A549 (cell line): Measurements from ENCODE around the gene RAB10. TPM values are rescaled to one million over a fixed set of nuclear protein-coding genes. Genes with fewer than 3 reads are reported as not detected.

ENCODE experiments used
- ATAC-seq, 2 experiments: fragments of 200-7000 bp in 1 of 2; fragments of >200 bp in 1 of 2; cut with Nextera tagmentation in 1 of 2; cut with Tn5 transposase in 1 of 2; 3 replicates each; pipeline versions ENCODE4 v1.8.0 to v1.9.1; 2018 to 2020; ENCODE audit warnings: mild to moderate bottlenecking in 1 of 2, moderate library complexity in 1 of 2
- CTCF ChIA-PET: fragments of 300-600 bp; sonication (Branson Sonifier 250); formaldehyde crosslinking; extraction: SDS; loops from one replicate; lab custom pipeline; 2021; ENCODE audit warnings: antibody characterized with exemption, inconsistent platforms; lab: Yijun Ruan, JAX
- POLR2A ChIA-PET: fragments of 350-600 bp; formaldehyde crosslinking; extraction: SDS; loops from one replicate; lab custom pipeline; 2021; ENCODE audit warnings: antibody characterized with exemption, inconsistent platforms; lab: Yijun Ruan, JAX
- DNase-seq, 2 experiments: peaks; one replicate each; pipeline versions ENCODE4 v3.0.0 to v3.0.0-alpha.2; 2011 to 2016; ENCODE audit warnings: low read depth in 1 of 2, low spot score in 1 of 2
- FAIRE-seq: peaks from 2 replicates; lab custom pipeline; 2011; peaks lifted over from hg19 to GRCh38; lab: Jason Lieb, UNC
- H3K27ac ChIP-seq, 2 experiments: fragments of >200 bp; sonication (Bioruptor Twin); formaldehyde crosslinking; 3 replicates each; pipeline ENCODE4 v1.5.1; 2016 to 2017
- H3K4me1 ChIP-seq: fragments of >200 bp; sonication (Bioruptor Twin); formaldehyde crosslinking; 3 replicates; pipeline ENCODE4 v1.6.1; 2016
- H3K4me2 ChIP-seq: fragments of >200 bp; sonication (Bioruptor Twin); formaldehyde crosslinking; 3 replicates; pipeline ENCODE4 v1.6.1; 2016
- H3K4me3 ChIP-seq: fragments of >200 bp; sonication (Bioruptor Twin); formaldehyde crosslinking; 3 replicates; pipeline ENCODE4 v1.5.1; 2016
- H3K9me3 ChIP-seq: fragments of >200 bp; sonication (Bioruptor Twin); formaldehyde crosslinking; 3 replicates; pipeline ENCODE4 v1.6.1; 2016
- CBX2 ChIP-seq: fragments of 200-600 bp; sonication (generic); IDR thresholded peaks from 2 replicates; pipeline ENCODE4 v1.6.1; 2016; ENCODE audit warnings: low read depth, mild to moderate bottlenecking, borderline replicate concordance
- CBX8 ChIP-seq: fragments of 200-600 bp; sonication (generic); IDR thresholded peaks from 2 replicates; pipeline ENCODE4 v1.6.1; 2016
- CHD2 ChIP-seq: fragments of 150-350 bp; IDR thresholded peaks from 2 replicates; pipeline ENCODE4 v1.6.1; 2014; ENCODE audit warnings: low read length; ENCODE audit not compliant: partially characterized antibody
- CHD4 ChIP-seq: fragments of 200-600 bp; sonication (generic); IDR thresholded peaks from 2 replicates; pipeline ENCODE4 v1.6.1; 2016; ENCODE audit warnings: antibody characterized with exemption, mild to moderate bottlenecking, borderline replicate concordance
- EHF ChIP-seq: fragments of 250-450 bp; sonication (Bioruptor Pico); IDR thresholded peaks from 2 replicates; pipeline ENCODE4 v1.5.0; 2020; ENCODE audit warnings: mild to moderate bottlenecking
- EHMT2 ChIP-seq: fragments of 200-600 bp; sonication (generic); IDR thresholded peaks from 2 replicates; pipeline ENCODE4 v1.6.1; 2016; ENCODE audit warnings: antibody characterized with exemption, low read depth, mild to moderate bottlenecking, moderate library complexity
- ESRRA ChIP-seq: fragments of 150-350 bp; IDR thresholded peaks from 2 replicates; pipeline ENCODE4 v1.6.1; 2014; ENCODE audit warnings: mild to moderate bottlenecking, low read length, borderline replicate concordance
- FOSB ChIP-seq: fragments of 250-450 bp; sonication (Bioruptor Pico); IDR thresholded peaks from 2 replicates; pipeline ENCODE4 v1.5.0; 2020; ENCODE audit warnings: mild to moderate bottlenecking, moderate library complexity
- GATA3 ChIP-seq: IDR thresholded peaks from 2 replicates; pipeline ENCODE4 v1.6.1; 2012; ENCODE audit warnings: borderline replicate concordance
- HDAC2 ChIP-seq: fragments of 200-600 bp; sonication (generic); IDR thresholded peaks from 2 replicates; pipeline ENCODE4 v1.6.1; 2016
- HOXB13 ChIP-seq: fragments of 250-450 bp; sonication (Bioruptor Pico); IDR thresholded peaks from 2 replicates; pipeline ENCODE4 v1.5.0; 2020; ENCODE audit warnings: low read depth, mild to moderate bottlenecking, moderate library complexity
- HOXB5 ChIP-seq: fragments of 250-450 bp; sonication (Bioruptor Pico); IDR thresholded peaks from 2 replicates; pipeline ENCODE4 v1.5.0; 2020; ENCODE audit warnings: mild to moderate bottlenecking, moderate library complexity
- JUN ChIP-seq, 2 experiments: fragments of >200 bp; sonication (Bioruptor Twin); formaldehyde crosslinking; IDR thresholded peaks; 2 replicates in 1 of 2; 3 replicates in 1 of 2; pipeline ENCODE4 v1.6.1; 2016 to 2017
- JUNB ChIP-seq: fragments of >200 bp; sonication (Bioruptor Twin); formaldehyde crosslinking; IDR thresholded peaks from 2 replicates; pipeline ENCODE4 v1.6.1; 2016
- MYC ChIP-seq: IDR thresholded peaks from 2 replicates; pipeline ENCODE4 v1.6.1; 2012; ENCODE audit warnings: mild to moderate bottlenecking, inconsistent platforms, low read length, improper control_type of control experiment, borderline replicate concordance
- NR3C1 ChIP-seq: fragments of >200 bp; sonication (Bioruptor Twin); formaldehyde crosslinking; IDR thresholded peaks from 3 replicates; pipeline ENCODE4 v1.6.1; 2017
- PHF8 ChIP-seq: fragments of 200-600 bp; sonication (generic); IDR thresholded peaks from 2 replicates; pipeline ENCODE4 v1.6.1; 2016; ENCODE audit warnings: low read depth, mild to moderate bottlenecking, antibody characterized with exemption, moderate library complexity, borderline replicate concordance
- POLR2A ChIP-seq: IDR thresholded peaks from 2 replicates; pipeline ENCODE4 v1.6.1; 2012; ENCODE audit warnings: mild to moderate bottlenecking, low read length
- POLR2AphosphoS2 ChIP-seq: conservative IDR thresholded peaks from 2 replicates; pipeline ENCODE4 v1.6.1; 2012; ENCODE audit warnings: low read length, improper control_type of control experiment, inconsistent platforms
- RAD21 ChIP-seq, 2 experiments: fragments of >200 bp in 1 of 2; sonication (Bioruptor Twin) in 1 of 2; formaldehyde crosslinking in 1 of 2; IDR thresholded peaks in 1 of 2; conservative IDR thresholded peaks in 1 of 2; 2 replicates in 1 of 2; 3 replicates in 1 of 2; pipeline ENCODE4 v1.6.1; 2012 to 2018; ENCODE audit warnings: inconsistent platforms in 1 of 2
- RARB ChIP-seq: fragments of 250-450 bp; sonication (Bioruptor Pico); IDR thresholded peaks from 2 replicates; pipeline ENCODE4 v1.8.0; 2021; ENCODE audit warnings: mild to moderate bottlenecking, moderate library complexity
- SMC3 ChIP-seq: fragments of >200 bp; sonication (Bioruptor Twin); formaldehyde crosslinking; IDR thresholded peaks from 3 replicates; pipeline ENCODE4 v1.6.1; 2018; ENCODE audit warnings: inconsistent platforms
- SREBF2 ChIP-seq: fragments of 450-650 bp; IDR thresholded peaks from 2 replicates; pipeline ENCODE4 v1.6.1; 2014; ENCODE audit warnings: mild to moderate bottlenecking, moderate library complexity
- TFCP2L1 ChIP-seq: fragments of 250-450 bp; sonication (Bioruptor Pico); IDR thresholded peaks from 2 replicates; pipeline ENCODE4 v1.5.0; 2021; ENCODE audit warnings: mild to moderate bottlenecking
- TP53 ChIP-seq: fragments of 250-450 bp; sonication (Bioruptor Pico); IDR thresholded peaks from 2 replicates; pipeline ENCODE4 v1.5.0; 2021; ENCODE audit warnings: mild to moderate bottlenecking, moderate library complexity
- ZC3H11A ChIP-seq: fragments of 450-650 bp; IDR thresholded peaks from 2 replicates; pipeline ENCODE4 v1.6.1; 2014; ENCODE audit warnings: antibody characterized with exemption, mild to moderate bottlenecking
- ZFP36 ChIP-seq: fragments of 450-650 bp; IDR thresholded peaks from 2 replicates; pipeline ENCODE4 v1.6.1; 2014; ENCODE audit warnings: borderline replicate concordance; ENCODE audit not compliant: partially characterized antibody
- ZSCAN20 ChIP-seq: fragments of 250-450 bp; sonication (Bioruptor Pico); IDR thresholded peaks from 2 replicates; pipeline ENCODE4 v1.8.0; 2022; ENCODE audit warnings: mild to moderate bottlenecking, moderate library complexity
- WGBS: methylation state at CpG from one replicate; pipeline ENCODE4 v1.1.6; 2017; ENCODE audit errors: missing lambda C conversion rate; 5-methylcytosine and 5-hydroxymethylcytosine counted together
- polyA plus RNA-seq, 4 experiments: library from polyadenylated mRNA; depleted of rRNA in 3 of 4; stranded (reverse); fragments of >200 nt; fragmentation: RNase III in 1 of 4; extraction: RNeasy Plus Mini Kit Qiagen cat#74134 plus additional on column Dnase treatment in 1 of 4; gene quantifications; 2 replicates in 3 of 4; 3 replicates in 1 of 4; pipeline ENCODE4 v1.2.3, GENCODE V29; 2011 to 2017
- TF ChIP-seq, protein P1 (sequence below): fragments of 250-450 bp; sonication (Bioruptor Pico); IDR thresholded peaks from 2 replicates; pipeline ENCODE4 v1.5.0; 2021; ENCODE audit warnings: mild to moderate bottlenecking, moderate library complexity, borderline replicate concordance
- TF ChIP-seq, protein P2 (sequence below): fragments of 150-350 bp; IDR thresholded peaks from 2 replicates; pipeline ENCODE4 v1.6.1; 2014; ENCODE audit warnings: low read depth, mild to moderate bottlenecking, low read length
- TF ChIP-seq, protein P3 (sequence below): IDR thresholded peaks from 2 replicates; pipeline ENCODE4 v1.6.1; 2012
- TF ChIP-seq, protein P4 (sequence below): fragments of >200 bp; sonication (Bioruptor Twin); formaldehyde crosslinking; IDR thresholded peaks from 2 replicates; pipeline ENCODE4 v1.6.1; 2016
- TF ChIP-seq, protein P5 (sequence below): IDR thresholded peaks from 2 replicates; pipeline ENCODE4 v1.6.1; 2012; ENCODE audit warnings: low read depth, borderline replicate concordance
- TF ChIP-seq, protein P6 (sequence below): fragments of >200 bp; sonication (Bioruptor Twin); formaldehyde crosslinking; IDR thresholded peaks from 3 replicates; pipeline ENCODE4 v1.6.1; 2016
- TF ChIP-seq, protein P7 (sequence below): fragments of 200-600 bp; sonication (generic); IDR thresholded peaks from 2 replicates; pipeline ENCODE4 v1.6.1; 2016; ENCODE audit warnings: antibody characterized with exemption, mild to moderate bottlenecking, moderate library complexity

The RAB10 gene
- polyA plus RNA-seq, 2 of the 4 experiments (the other 2 are of a cell fraction): 272 to 692 TPM

DNA sequence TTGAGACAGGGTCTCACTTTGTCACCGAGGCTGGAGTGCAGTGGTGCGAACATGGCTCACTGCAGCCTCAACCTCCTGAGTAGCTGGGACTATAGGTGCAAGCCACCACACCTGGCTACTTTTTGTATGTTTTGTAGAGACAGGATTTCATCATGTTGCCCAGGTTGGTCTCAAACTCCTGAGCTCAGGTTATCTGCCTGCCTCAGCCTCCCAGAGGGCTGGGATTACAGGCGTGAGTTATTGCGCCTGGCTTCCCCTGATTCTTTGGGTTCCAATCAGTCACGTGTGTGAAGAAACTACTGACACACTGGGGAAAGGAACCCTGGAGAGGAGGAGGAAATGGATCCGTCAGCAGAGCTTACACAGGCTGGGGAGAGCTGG lies 22.3 kb upstream of the RAB10 start:
- DNase-seq: no peak
- Histone ChIP-seq H3K4me3 (no peak overlapping the region), H3K4me2 (peak overlapping the region; percentile 69), H3K27ac (peak overlapping the region; percentile 90 to 93), H3K4me1 (peaks cover 74% of the 10 kb centered on the region), H3K9me3 (peaks cover 7% of the 10 kb centered on the region; the same call in 1 of the 3 replicates)
- ChIA-PET CTCF (interaction anchor here (1.1 to 5.7 kb wide), 13 partner anchors 9 to 133 kb away, joined by 3 to 47 read pairs (median 4); partner anchors contain the start of gene RAB10), POLR2A (interaction anchor here (1.0 to 2.6 kb wide), 7 partner anchors 11 to 62 kb away, joined by 3 to 21 read pairs (median 4); partner anchors contain the start of gene RAB10)
- FAIRE-seq: peak; percentile 39
- no peak for ATAC-seq
- WGBS: 22% methylated on average over 6 of the region's 6 CpGs
- TF ChIP-seq NR3C1: no peak
- peak; percentile 69; the same call in 1 of the 2 replicates for TF ChIP-seq HOXB5 (CRISPR knock-in tag)
- no peak for TF ChIP-seq MYC
- TF ChIP-seq RAD21 (conservative IDR thresholded peaks at IDR 0.05 in 1 of 2, IDR thresholded peaks at IDR 0.05 in 1 of 2): no peak
- TF ChIP-seq PHF8: no peak
- no peak for TF ChIP-seq FOSB (CRISPR knock-in tag)
- no peak for TF ChIP-seq ZFP36
- TF ChIP-seq SMC3: no peak
- TF ChIP-seq CBX8: no peak
- 0 out of 2 replicates have a peak, but pooled peaks have one; percentile 17 for TF ChIP-seq TFCP2L1 (CRISPR knock-in tag)
- no peak; the same call in 1 of the 2 replicates for TF ChIP-seq RARB (CRISPR knock-in tag)
- peak; percentile 44; the same call in 1 of the 2 replicates for TF ChIP-seq EHF (CRISPR knock-in tag)
- no peak for TF ChIP-seq SREBF2
- no peak for TF ChIP-seq HDAC2
- TF ChIP-seq EHMT2: no peak
- no peak for TF ChIP-seq ZSCAN20 (CRISPR knock-in tag)
- TF ChIP-seq, protein P1, sequence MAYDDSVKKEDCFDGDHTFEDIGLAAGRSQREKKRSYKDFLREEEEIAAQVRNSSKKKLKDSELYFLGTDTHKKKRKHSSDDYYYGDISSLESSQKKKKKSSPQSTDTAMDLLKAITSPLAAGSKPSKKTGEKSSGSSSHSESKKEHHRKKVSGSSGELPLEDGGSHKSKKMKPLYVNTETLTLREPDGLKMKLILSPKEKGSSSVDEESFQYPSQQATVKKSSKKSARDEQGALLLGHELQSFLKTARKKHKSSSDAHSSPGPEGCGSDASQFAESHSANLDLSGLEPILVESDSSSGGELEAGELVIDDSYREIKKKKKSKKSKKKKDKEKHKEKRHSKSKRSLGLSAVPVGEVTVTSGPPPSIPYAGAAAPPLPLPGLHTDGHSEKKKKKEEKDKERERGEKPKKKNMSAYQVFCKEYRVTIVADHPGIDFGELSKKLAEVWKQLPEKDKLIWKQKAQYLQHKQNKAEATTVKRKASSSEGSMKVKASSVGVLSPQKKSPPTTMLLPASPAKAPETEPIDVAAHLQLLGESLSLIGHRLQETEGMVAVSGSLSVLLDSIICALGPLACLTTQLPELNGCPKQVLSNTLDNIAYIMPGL: no peak
- TF ChIP-seq JUNB: no peak
- TF ChIP-seq, protein P2, sequence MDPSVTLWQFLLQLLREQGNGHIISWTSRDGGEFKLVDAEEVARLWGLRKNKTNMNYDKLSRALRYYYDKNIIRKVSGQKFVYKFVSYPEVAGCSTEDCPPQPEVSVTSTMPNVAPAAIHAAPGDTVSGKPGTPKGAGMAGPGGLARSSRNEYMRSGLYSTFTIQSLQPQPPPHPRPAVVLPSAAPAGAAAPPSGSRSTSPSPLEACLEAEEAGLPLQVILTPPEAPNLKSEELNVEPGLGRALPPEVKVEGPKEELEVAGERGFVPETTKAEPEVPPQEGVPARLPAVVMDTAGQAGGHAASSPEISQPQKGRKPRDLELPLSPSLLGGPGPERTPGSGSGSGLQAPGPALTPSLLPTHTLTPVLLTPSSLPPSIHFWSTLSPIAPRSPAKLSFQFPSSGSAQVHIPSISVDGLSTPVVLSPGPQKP: no peak
- TF ChIP-seq, protein P3, sequence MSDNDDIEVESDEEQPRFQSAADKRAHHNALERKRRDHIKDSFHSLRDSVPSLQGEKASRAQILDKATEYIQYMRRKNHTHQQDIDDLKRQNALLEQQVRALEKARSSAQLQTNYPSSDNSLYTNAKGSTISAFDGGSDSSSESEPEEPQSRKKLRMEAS: no peak
- TF ChIP-seq, protein P4, sequence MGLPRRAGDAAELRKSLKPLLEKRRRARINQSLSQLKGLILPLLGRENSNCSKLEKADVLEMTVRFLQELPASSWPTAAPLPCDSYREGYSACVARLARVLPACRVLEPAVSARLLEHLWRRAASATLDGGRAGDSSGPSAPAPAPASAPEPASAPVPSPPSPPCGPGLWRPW: no peak
- TF ChIP-seq, protein P5, sequence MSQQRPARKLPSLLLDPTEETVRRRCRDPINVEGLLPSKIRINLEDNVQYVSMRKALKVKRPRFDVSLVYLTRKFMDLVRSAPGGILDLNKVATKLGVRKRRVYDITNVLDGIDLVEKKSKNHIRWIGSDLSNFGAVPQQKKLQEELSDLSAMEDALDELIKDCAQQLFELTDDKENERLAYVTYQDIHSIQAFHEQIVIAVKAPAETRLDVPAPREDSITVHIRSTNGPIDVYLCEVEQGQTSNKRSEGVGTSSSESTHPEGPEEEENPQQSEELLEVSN: no peak
- TF ChIP-seq POLR2A: no peak
- no peak for TF ChIP-seq ZC3H11A
- no peak for TF ChIP-seq ESRRA
- no peak for TF ChIP-seq CHD4
- TF ChIP-seq TP53 (CRISPR knock-in tag): peak; percentile 62; the same call in 1 of the 2 replicates
- TF ChIP-seq POLR2AphosphoS2: no peak
- no peak for TF ChIP-seq JUN (IDR thresholded peaks at IDR 0.05)
- no peak for TF ChIP-seq GATA3
- TF ChIP-seq, protein P6, sequence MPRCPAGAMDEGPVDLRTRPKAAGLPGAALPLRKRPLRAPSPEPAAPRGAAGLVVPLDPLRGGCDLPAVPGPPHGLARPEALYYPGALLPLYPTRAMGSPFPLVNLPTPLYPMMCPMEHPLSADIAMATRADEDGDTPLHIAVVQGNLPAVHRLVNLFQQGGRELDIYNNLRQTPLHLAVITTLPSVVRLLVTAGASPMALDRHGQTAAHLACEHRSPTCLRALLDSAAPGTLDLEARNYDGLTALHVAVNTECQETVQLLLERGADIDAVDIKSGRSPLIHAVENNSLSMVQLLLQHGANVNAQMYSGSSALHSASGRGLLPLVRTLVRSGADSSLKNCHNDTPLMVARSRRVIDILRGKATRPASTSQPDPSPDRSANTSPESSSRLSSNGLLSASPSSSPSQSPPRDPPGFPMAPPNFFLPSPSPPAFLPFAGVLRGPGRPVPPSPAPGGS: no peak
- no peak for TF ChIP-seq CBX2
- TF ChIP-seq HOXB13 (CRISPR knock-in tag): no peak
- TF ChIP-seq CHD2: no peak
- TF ChIP-seq, protein P7, sequence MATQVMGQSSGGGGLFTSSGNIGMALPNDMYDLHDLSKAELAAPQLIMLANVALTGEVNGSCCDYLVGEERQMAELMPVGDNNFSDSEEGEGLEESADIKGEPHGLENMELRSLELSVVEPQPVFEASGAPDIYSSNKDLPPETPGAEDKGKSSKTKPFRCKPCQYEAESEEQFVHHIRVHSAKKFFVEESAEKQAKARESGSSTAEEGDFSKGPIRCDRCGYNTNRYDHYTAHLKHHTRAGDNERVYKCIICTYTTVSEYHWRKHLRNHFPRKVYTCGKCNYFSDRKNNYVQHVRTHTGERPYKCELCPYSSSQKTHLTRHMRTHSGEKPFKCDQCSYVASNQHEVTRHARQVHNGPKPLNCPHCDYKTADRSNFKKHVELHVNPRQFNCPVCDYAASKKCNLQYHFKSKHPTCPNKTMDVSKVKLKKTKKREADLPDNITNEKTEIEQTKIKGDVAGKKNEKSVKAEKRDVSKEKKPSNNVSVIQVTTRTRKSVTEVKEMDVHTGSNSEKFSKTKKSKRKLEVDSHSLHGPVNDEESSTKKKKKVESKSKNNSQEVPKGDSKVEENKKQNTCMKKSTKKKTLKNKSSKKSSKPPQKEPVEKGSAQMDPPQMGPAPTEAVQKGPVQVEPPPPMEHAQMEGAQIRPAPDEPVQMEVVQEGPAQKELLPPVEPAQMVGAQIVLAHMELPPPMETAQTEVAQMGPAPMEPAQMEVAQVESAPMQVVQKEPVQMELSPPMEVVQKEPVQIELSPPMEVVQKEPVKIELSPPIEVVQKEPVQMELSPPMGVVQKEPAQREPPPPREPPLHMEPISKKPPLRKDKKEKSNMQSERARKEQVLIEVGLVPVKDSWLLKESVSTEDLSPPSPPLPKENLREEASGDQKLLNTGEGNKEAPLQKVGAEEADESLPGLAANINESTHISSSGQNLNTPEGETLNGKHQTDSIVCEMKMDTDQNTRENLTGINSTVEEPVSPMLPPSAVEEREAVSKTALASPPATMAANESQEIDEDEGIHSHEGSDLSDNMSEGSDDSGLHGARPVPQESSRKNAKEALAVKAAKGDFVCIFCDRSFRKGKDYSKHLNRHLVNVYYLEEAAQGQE: no peak
